HepG2 (cell line): ENCODE measurements around the gene NUDT8. TPM values are rescaled to one million over a fixed set of nuclear protein-coding genes. Genes with fewer than 3 reads are reported as not detected.

ENCODE experiments used
- HNRNPH1 ChIP-seq: fragments of 200-400 bp; formaldehyde crosslinking; optimal IDR thresholded peaks from 2 replicates; pipeline ENCODE3; 2017; ENCODE audit warnings: mild to moderate bottlenecking, low read depth, low read length
- IKZF1 ChIP-seq: fragments of 450-650 bp; IDR thresholded peaks from 2 replicates; pipeline ENCODE4 v1.7.1; 2016
- MIXL1 ChIP-seq: IDR thresholded peaks from 2 replicates; pipeline ENCODE4 v1.6.1; 2016
- POLR2G ChIP-seq: fragments of 200-400 bp; formaldehyde crosslinking; IDR thresholded peaks from 2 replicates; pipeline ENCODE4 v1.6.1; 2018; ENCODE audit warnings: mild to moderate bottlenecking, low read depth, low read length, moderate library complexity
- SALL1 ChIP-seq: sonication (generic); formaldehyde crosslinking; IDR thresholded peaks from 2 replicates; pipeline ENCODE4 v1.8.0; 2022; ENCODE audit warnings: mild to moderate bottlenecking, missing genetic modification reagents
- SP5 ChIP-seq: IDR thresholded peaks from 2 replicates; pipeline ENCODE4 v1.6.1; 2016; ENCODE audit warnings: low read depth, borderline replicate concordance
- SRSF9 ChIP-seq: fragments of 200-400 bp; formaldehyde crosslinking; IDR thresholded peaks from 2 replicates; pipeline ENCODE4 v1.6.1; 2018; ENCODE audit warnings: borderline replicate concordance, mild to moderate bottlenecking, low read depth, low read length; ENCODE audit not compliant: insufficient read depth, poor library complexity, severe bottlenecking
- TAF1 ChIP-seq: sonication (generic); formaldehyde crosslinking; IDR thresholded peaks from 2 replicates; pipeline ENCODE4 v1.4.0; 2020; ENCODE audit warnings: missing genetic modification reagents
- ZC3H13 ChIP-seq: sonication (generic); formaldehyde crosslinking; IDR thresholded peaks from 2 replicates; pipeline ENCODE4 v1.8.1; 2023; ENCODE audit warnings: mild to moderate bottlenecking, missing genetic modification reagents, moderate library complexity
- ZNF446 ChIP-seq: sonication (generic); formaldehyde crosslinking; IDR thresholded peaks from 2 replicates; pipeline ENCODE4 v1.5.0; 2020; ENCODE audit warnings: mild to moderate bottlenecking, missing genetic modification reagents
- ZNF557 ChIP-seq: sonication (generic); formaldehyde crosslinking; IDR thresholded peaks from 2 replicates; pipeline ENCODE4 v1.4.0; 2020; ENCODE audit warnings: missing genetic modification reagents
- ZNF761 ChIP-seq: sonication (generic); formaldehyde crosslinking; conservative IDR thresholded peaks from 2 replicates; pipeline ENCODE4 v1.4.0; 2020; ENCODE audit warnings: mild to moderate bottlenecking, missing genetic modification reagents
- ZUFSP ChIP-seq: sonication (generic); formaldehyde crosslinking; IDR thresholded peaks from 2 replicates; pipeline ENCODE4 v1.9.0; 2021; ENCODE audit warnings: missing genetic modification reagents, mild to moderate bottlenecking, borderline replicate concordance
- ZXDC ChIP-seq: sonication (generic); formaldehyde crosslinking; IDR thresholded peaks from 2 replicates; pipeline ENCODE4 v1.5.0; 2020; ENCODE audit warnings: mild to moderate bottlenecking, missing genetic modification reagents
- polyA plus RNA-seq, 8 experiments: library from polyadenylated mRNA; depleted of rRNA in 3 of 8; stranded (reverse) in 7 of 8; unstranded in 1 of 8; fragments of >200 nt; fragmentation: Illumina TruSeq in 4 of 8; extraction: Trizol in 4 of 8; gene quantifications; 2 replicates each; pipeline versions ENCODE4 v1.2.1 to v1.2.3, GENCODE V29; 2011 to 2016; ENCODE audit warnings: low read depth in 4 of 8, missing spikeins in 1 of 8, mixed read lengths in 1 of 8; ENCODE audit not compliant: insufficient read depth in 1 of 8
- total RNA-seq, 5 experiments: library from RNA; depleted of rRNA; stranded (reverse); fragments of >200 nt; fragmentation: Illumina TruSeq; extraction: Trizol; gene quantifications; 2 replicates each; pipeline ENCODE4 v1.2.3, GENCODE V29; 2016; ENCODE audit warnings: low read depth in 1 of 5
- TF ChIP-seq, protein P1 (sequence below): sonication (generic); formaldehyde crosslinking; IDR thresholded peaks from 2 replicates; pipeline ENCODE4 v1.4.0; 2020; ENCODE audit warnings: missing genetic modification reagents
- TF ChIP-seq, protein P2 (sequence below): sonication (generic); formaldehyde crosslinking; IDR thresholded peaks from 2 replicates; pipeline ENCODE4 v1.4.0; 2020; ENCODE audit warnings: mild to moderate bottlenecking, missing genetic modification reagents, borderline replicate concordance
- TF ChIP-seq, protein P3 (sequence below): IDR thresholded peaks from 2 replicates; pipeline ENCODE4 v1.4.0; 2020; ENCODE audit warnings: mild to moderate bottlenecking, missing genetic modification reagents

NUDT8 gene
- total and polyA plus RNA-seq, 2 of the 13 experiments (the other 11 are each of a cell fraction or from before 2014, with no cell fraction given), result 6.7 to 25.8 TPM

DNA sequence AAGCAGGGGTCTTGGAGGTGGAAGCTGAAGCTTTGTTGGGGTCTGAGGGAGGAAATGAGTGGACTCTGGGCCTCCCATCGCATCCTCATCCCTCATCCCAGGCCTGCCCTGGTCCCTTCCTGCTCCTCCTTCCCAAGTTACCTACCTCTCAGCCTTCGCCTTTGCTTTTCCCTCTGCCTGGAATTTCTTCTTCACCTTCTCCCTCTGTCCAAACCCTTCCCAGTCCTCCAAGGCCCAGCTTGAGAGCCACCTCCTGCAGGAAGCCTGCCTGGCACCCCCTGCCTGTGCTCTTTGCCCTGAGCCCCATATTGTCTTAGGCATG lies 2.1 kb upstream of the NUDT8 start (continued):
- TF ChIP-seq POLR2G (no peak), SRSF9 (no peak), ZUFSP (no peak), HNRNPH1 (no peak), IKZF1 (no peak), ZXDC (CRISPR knock-in tag) (no peak), MIXL1 (no peak), SALL1 (CRISPR knock-in tag) (no peak), SP5 (0 out of 2 replicates have a peak, but pooled peaks have one; percentile 1), ZNF446 (CRISPR knock-in tag) (no peak), ZNF557 (CRISPR knock-in tag) (no peak), ZC3H13 (CRISPR knock-in tag) (0 out of 2 replicates have a peak, but pooled peaks have one; percentile 12), ZNF761 (no peak), TAF1 (no peak)
- TF ChIP-seq, protein P1, sequence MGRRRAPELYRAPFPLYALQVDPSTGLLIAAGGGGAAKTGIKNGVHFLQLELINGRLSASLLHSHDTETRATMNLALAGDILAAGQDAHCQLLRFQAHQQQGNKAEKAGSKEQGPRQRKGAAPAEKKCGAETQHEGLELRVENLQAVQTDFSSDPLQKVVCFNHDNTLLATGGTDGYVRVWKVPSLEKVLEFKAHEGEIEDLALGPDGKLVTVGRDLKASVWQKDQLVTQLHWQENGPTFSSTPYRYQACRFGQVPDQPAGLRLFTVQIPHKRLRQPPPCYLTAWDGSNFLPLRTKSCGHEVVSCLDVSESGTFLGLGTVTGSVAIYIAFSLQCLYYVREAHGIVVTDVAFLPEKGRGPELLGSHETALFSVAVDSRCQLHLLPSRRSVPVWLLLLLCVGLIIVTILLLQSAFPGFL, result no peak
- TF ChIP-seq, protein P2, sequence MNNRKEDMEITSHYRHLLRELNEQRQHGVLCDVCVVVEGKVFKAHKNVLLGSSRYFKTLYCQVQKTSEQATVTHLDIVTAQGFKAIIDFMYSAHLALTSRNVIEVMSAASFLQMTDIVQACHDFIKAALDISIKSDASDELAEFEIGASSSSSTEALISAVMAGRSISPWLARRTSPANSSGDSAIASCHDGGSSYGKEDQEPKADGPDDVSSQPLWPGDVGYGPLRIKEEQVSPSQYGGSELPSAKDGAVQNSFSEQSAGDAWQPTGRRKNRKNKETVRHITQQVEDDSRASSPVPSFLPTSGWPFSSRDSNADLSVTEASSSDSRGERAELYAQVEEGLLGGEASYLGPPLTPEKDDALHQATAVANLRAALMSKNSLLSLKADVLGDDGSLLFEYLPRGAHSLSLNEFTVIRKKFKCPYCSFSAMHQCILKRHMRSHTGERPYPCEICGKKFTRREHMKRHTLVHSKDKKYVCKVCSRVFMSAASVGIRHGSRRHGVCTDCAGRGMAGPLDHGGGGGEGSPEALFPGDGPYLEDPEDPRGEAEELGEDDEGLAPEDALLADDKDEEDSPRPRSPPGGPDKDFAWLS (CRISPR knock-in tag), result no peak; the same call in 1 of the 2 replicates
- TF ChIP-seq, protein P3, sequence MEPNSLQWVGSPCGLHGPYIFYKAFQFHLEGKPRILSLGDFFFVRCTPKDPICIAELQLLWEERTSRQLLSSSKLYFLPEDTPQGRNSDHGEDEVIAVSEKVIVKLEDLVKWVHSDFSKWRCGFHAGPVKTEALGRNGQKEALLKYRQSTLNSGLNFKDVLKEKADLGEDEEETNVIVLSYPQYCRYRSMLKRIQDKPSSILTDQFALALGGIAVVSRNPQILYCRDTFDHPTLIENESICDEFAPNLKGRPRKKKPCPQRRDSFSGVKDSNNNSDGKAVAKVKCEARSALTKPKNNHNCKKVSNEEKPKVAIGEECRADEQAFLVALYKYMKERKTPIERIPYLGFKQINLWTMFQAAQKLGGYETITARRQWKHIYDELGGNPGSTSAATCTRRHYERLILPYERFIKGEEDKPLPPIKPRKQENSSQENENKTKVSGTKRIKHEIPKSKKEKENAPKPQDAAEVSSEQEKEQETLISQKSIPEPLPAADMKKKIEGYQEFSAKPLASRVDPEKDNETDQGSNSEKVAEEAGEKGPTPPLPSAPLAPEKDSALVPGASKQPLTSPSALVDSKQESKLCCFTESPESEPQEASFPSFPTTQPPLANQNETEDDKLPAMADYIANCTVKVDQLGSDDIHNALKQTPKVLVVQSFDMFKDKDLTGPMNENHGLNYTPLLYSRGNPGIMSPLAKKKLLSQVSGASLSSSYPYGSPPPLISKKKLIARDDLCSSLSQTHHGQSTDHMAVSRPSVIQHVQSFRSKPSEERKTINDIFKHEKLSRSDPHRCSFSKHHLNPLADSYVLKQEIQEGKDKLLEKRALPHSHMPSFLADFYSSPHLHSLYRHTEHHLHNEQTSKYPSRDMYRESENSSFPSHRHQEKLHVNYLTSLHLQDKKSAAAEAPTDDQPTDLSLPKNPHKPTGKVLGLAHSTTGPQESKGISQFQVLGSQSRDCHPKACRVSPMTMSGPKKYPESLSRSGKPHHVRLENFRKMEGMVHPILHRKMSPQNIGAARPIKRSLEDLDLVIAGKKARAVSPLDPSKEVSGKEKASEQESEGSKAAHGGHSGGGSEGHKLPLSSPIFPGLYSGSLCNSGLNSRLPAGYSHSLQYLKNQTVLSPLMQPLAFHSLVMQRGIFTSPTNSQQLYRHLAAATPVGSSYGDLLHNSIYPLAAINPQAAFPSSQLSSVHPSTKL (CRISPR knock-in tag), result no peak
